ENCODE data around the gene DIO1.

DNA sequence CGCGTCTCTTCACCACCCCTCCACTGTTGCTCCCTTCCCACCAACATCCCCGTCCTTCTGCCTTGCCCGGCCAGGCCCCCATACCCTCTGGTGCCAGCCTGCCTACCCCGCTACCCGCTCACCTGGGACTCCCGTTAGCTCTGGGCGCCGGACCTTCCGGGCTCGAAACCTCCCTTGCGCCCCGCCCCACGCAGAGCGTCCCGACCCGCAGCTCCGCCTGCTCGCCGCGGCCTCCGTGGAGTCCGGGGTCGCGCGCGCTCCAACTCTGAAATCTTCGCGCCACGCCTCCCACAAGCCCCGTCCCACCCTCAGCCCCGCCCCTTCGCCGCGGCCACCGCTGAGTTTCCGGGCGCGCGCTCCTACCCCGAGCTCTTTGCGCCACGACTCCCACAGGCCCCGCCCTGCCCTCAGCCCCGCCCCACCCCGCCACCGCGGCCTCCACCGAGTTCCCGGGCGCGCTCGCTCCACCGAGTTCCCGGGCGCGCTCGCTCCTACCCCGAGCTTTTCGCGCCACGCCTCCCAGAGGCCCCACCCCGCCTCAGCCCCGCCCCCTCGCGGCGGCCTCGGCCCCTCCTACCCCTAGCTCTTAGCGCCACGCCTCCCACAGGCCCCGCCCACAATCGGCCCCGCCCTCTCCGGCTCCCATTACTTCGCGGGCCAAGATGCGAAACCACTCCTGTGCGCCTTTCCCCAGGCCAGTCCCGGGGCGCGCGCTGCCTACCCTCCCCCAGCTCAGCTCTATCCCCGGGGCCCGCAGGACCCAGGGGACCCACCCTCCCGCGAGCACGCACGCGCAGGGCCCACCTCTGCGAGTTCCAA lies 51.7 kb downstream of the DIO1 start, which contains the start of gene IFT25:
- TF ChIP-seq CTCF (IDR thresholded peaks at IDR 0.05; ENCODE audit: low read length) (no peak), EZH2 (IDR thresholded peaks at IDR 0.05; ENCODE audit: borderline replicate concordance, low read length) (no peak)

Data from OCI-LY1 (cell line).